Measurements from ENCODE around the gene PLA2G4E. TPM values are rescaled to one million over a fixed set of nuclear protein-coding genes. Genes with fewer than 3 reads are reported as not detected.

Gene PLA2G4E
- total RNA-seq, 1 donor from 2014 or later, result not detected

GRCh38 chr15:41958002-41958420, 62.8 kb downstream of the PLA2G4E start:
- DNase-seq (ENCODE audit: extremely low read depth, low read depth, low spot score), result no peak

GRCh38 chr15:41957021-41957897, 63.6 kb downstream of the PLA2G4E start:
- no peak for DNase-seq (ENCODE audit: extremely low read depth, low read depth, low spot score)

DNA sequence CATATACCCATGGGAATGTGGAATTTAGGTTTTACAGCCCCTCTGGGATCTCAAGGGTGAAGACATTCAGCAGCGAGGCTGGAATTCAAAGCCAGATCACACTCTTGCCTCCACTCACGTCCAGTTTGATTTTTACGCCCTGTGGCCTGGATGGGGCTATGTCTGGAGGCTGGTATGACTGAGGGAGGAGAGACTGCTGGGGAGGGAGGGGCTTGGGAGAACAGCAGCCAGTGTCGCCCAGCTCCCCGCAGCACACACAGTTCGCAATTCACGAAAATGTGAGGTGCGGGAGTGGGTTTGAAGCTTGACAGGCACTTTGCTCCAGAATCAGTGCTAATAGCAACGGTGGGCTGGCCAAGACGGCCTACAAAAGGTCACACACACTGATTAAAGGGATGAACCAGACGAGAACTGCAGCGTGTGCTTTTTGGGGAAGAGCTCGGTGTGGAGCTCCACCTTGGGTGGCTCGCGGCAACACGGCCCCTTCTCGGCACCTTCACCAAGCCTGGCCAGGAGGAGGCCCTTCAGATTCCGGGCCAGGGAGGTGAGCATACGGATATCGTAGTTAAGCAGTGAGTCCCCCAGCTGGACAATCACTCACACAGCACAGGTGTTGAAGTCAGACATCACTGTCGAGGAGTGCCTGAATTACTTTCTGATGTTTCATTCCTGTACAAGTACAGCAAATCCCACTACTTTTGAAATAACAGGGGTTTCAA, 64.9 kb downstream of the PLA2G4E start:
- DNase-seq (ENCODE audit: extremely low read depth, low read depth, low spot score), result no peak

DNA sequence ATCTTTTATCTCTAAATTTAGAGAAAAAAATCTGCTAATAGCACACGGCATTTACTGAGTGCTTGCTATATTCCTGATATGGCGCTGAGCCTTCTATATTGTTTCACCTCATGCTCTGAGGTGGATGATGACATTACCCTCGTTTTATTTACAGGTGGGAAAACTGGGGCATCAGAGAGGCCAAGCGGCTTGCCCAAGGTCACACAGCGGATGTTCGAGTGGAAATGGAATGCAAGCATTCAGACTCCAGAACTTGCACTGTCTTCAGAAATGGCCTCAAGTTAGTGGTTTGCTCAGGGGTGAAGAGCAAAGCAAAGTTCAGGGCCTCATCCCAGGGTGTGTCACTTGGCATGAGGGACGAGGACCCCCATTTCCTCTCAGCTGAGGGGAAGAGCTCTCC, 65.7 kb downstream of the PLA2G4E start:
- no peak for DNase-seq (ENCODE audit: extremely low read depth, low read depth, low spot score)

DNA sequence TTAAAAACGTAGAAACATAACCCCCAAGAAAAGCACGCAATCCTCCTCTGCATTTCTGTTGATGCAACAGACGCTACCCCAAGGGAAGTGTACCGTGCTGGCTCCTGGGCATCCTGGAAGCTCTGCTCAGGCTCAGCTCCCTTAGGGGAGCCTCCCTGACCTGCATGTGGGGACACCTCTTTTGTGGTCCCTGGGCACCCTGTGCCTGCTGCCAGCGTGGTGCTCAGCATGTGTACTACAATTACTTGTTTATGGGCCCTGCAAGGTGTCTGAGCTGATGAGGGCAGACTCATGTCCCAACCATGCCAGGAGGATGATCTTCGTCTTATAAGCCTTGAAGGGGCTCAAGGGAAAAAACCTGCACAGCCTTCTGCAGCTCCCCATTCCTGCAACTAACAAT, 66.8 kb downstream of the PLA2G4E start:
- no peak for DNase-seq (ENCODE audit: extremely low read depth, low read depth, low spot score)

GRCh38 chr15:41952013-41952563, 68.8 kb downstream of the PLA2G4E start:
- no peak for DNase-seq (ENCODE audit: extremely low read depth, low read depth, low spot score)

GRCh38 chr15:41951571-41951970, 69.3 kb downstream of the PLA2G4E start:
- no peak for DNase-seq (ENCODE audit: extremely low read depth, low read depth, low spot score)

- no peak for DNase-seq (ENCODE audit: extremely low read depth, low read depth, low spot score)
Measured at GRCh38 chr15:41950489-41950888, 70.4 kb downstream of the PLA2G4E start.

DNA sequence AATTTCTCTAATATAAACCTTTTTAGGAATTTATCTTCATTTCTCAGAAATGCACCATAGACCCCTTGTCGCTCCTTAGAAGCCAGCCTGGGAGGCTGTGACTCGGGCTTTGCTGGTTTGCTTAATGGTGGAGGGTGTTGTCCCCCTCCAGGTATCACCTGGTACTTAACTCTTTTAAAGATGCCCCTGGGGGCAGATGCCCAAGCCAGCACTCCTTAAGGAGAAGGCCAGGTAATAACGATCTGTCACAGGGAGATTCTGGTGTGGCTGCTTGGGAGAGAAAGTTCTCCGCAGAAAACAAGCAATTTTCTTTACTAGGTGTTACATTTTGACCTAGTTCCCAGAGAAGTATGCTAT, 70.7 kb downstream of the PLA2G4E start:
- DNase-seq (ENCODE audit: extremely low read depth, low read depth, low spot score), result no peak

DNA sequence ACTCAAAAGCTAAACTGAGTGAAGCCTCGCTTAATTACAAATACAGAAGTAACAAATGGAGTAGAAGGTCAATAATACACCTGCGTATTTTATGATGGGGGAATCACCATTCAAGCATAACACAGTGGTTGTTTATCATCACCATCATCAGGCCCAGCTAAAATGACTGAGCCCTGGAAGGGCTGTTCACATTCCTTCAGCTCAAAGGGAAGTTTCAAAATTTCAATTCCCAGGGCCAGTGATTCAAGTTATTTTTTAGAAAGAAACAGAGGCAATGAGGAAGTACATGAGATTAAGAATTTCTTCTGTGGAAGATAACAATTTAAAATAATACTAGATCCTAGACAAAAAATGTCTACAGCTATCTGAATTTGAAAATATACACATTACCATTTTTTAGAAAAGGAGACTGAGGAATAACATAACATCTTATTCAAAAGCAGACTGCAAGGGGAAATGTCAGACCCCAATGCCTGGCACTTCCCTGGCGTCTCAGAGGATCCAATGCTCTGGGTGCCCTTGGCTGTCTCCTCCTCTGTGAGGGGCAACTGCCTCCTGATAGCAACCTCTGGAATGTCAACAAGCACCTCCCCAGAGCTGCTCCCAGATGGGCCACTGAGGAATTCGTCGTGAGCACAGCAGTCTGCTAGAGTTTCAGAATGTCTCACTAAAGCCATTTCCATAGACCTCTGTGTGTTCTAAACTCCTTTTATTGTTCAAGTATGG, 71.3 kb downstream of the PLA2G4E start:
- no peak for DNase-seq (ENCODE audit: extremely low read depth, low read depth, low spot score)

GRCh38 chr15:41948490-41948889, 72.4 kb downstream of the PLA2G4E start:
- DNase-seq (ENCODE audit: extremely low read depth, low read depth, low spot score), result no peak

DNA sequence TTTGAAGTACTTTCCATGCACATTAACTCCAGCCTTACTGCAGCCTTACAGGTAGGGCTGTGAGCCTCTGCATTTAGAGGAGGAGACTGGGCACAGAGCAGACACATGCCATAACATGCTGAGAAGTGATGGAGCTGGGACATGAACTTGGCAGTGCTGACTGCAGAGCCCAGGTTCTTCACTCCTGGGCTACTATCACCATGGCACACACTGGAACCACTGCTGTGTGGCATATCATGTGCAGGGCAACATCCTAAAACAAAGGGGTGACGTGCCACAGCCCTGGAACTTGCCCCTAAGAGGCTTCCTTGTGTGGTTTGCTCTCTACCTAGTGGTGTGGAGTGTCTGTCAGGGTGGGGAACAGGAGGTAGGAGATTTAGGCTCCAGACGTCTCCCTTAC, 73.9 kb downstream of the PLA2G4E start:
- no peak for DNase-seq (ENCODE audit: extremely low read depth, low read depth, low spot score)

DNA sequence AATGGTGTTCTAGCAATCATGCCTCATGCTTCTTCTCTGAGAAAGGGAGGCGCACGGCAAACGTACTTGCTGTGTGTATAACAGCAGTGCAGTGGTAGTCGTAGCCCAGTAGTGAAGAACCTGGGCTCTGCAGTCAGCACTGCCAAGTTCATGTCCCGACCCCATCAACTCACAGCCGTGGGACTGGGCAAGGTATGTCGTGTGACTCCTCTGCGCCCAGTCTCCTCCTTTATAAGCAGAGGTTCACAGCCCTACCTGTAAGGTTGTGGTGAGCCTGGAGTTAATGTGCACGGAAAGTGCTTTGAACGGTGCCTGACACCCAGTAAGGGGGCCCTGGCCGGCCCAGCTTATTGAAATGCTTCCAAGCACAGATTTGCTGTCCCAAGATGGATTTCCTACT, 75.1 kb downstream of the PLA2G4E start:
- DNase-seq (ENCODE audit: extremely low read depth, low read depth, low spot score), result no peak

DNA sequence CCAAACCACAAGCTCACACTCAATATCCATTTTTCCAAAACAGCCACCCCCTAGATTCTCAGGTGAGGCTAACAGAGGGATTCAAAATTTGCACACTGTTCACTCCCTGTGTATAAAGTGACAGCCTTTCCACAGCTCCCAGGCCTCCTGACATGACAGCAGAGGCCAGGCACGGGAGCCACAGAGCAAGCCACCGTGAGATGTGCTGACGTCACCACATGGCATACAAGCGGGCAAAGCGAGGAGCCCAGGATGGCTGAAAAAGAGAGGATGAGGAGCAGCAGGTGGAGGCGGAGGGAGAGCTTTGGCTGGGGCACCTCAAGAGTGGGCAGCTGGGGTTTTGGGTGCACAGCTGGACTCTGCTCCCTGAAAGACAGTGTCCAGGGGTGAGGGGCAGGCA, 75.6 kb downstream of the PLA2G4E start:
- DNase-seq (ENCODE audit: extremely low read depth, low read depth, low spot score), result no peak

- DNase-seq (ENCODE audit: extremely low read depth, low read depth, low spot score), result no peak
Measured at GRCh38 chr15:41944313-41944940, 76.4 kb downstream of the PLA2G4E start.

DNA sequence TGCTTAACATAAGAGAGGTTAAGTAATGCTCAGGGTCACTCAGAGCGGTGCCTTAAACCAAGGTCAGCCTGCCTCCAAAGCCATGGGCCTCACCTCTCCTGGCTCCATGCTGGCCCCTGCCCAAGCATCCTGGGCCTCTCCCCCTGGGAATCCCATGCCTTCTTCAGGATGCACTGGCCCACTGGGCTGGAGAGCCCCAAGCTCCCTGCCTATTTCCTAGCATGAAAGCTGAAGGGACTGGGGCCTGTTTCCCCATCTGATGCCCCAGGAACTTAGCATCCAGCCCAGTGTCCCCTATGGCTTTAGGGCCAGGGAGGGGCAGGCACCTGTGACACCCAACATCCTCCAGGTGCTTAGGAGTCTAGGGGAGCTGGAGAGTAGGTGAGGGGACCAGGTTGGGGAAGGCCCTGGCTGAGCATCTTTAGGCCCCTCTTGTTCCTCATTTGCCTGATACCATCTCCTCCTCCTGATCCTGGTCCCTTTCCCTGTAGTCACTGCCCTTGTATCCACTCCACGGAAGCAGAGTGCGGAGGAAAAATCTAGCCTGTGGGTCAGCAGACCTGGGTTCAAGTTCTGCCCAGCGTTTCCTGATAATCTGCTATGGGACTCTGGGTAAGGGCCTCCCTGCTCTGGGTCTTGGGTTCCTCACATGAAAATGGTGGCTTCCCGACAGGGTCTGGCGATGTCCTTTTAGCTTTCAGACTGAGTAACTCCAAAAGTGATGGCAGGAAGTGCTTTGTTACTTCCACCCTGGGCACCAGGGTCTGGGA, 77.1 kb downstream of the PLA2G4E start:
- no peak for DNase-seq (ENCODE audit: extremely low read depth, low read depth, low spot score)

DNA sequence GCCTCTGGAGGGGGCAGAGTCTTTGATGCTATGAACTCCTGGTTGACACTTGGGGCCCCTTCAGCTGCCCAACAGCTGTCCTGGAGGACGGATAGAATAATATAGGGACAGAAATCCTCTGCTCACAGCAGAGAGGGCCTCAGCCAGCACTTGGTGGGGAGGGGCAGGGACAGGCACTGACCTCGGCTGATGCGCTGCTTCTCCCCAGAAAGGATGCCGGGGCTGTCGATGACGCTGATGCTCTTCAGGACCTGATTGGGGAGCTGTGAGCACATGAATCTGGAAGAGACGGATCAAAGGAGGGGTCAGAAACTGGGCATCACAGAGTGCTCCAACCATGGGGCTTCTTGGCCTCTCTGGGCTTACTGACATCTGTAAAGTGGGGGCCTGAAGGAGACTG, 78.0 kb downstream of the PLA2G4E start:
- no peak for DNase-seq (ENCODE audit: extremely low read depth, low read depth, low spot score)

GRCh38 chr15:41941644-41942415, 79.0 kb downstream of the PLA2G4E start:
- no peak for DNase-seq (ENCODE audit: extremely low read depth, low read depth, low spot score)

DNA sequence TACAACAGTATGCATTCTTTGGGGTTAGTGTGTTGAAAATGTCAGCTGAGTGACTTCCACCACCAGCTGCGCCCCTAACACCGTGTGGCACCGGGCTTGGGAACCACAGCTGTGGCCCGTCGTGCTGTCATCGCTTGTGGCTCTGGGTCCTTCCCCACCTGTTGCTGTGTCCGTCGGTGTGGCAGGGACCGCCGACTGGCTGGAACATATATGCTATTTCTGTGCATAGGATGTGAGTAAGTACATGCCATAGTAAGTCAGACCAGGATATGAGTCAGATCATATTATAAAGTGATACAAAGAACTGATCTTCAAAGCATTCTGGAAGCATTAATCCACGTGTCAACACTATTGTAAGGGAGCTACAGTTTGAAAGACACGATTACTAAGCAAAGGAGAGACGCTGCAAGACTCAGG, 80.4 kb downstream of the PLA2G4E start:
- no peak for DNase-seq (ENCODE audit: extremely low read depth, low read depth, low spot score)

Measured in glomerular endothelial cell (primary cell).